Body of pancreas (tissue), 4 donors: ENCODE data around the gene CASTOR1. TPM values are rescaled to one million over a fixed set of nuclear protein-coding genes. Genes with fewer than 3 reads are reported as not detected.

Experiments used
- ATAC-seq: fragments of 150-250 bp; one replicate; pipeline ENCODE4 v1.9.1; 2016
- DNase-seq, 4 donors: peaks; one replicate each; pipeline ENCODE4 v3.0.0-alpha.2; 2019
- H3K27ac ChIP-seq, 4 donors: fragments of 200-600 bp; sonication (generic); 1 replicate in 3 of 4; 2 replicates in 1 of 4; pipeline versions ENCODE4 v1.5.1 to v1.6.1; 2016 to 2019; ENCODE audit warnings: mild to moderate bottlenecking in 1 of 4, mixed read lengths in 1 of 4, moderate library complexity in 1 of 4
- H3K27me3 ChIP-seq, 2 donors: fragments of 200-600 bp; sonication (generic); one replicate each; pipeline ENCODE4 v1.6.0; 2016; ENCODE audit warnings: mild to moderate bottlenecking in 1 of 2
- H3K36me3 ChIP-seq, 2 donors: fragments of 200-600 bp; sonication (generic); replicated peaks in 1 of 2; 2 replicates each; pipeline ENCODE4 v1.5.1; 2016; ENCODE audit warnings: low read depth in 2 of 2; ENCODE audit not compliant: insufficient read depth in 1 of 2
- H3K4me1 ChIP-seq: fragments of 200-600 bp; sonication (generic); one replicate; pipeline ENCODE4 v1.6.0; 2016
- H3K4me3 ChIP-seq, 2 donors: fragments of 200-600 bp; sonication (generic); 1 replicate in 1 of 2; 2 replicates in 1 of 2; pipeline ENCODE4 v1.5.1; 2016 to 2019
- H3K9me3 ChIP-seq, 3 donors: fragments of 200-600 bp; sonication (generic); 1 replicate in 2 of 3; 2 replicates in 1 of 3; pipeline ENCODE4 v1.5.1; 2016
- POLR2A ChIP-seq, 3 donors: fragments of 450-650 bp; IDR thresholded peaks; one replicate each; pipeline ENCODE4 v1.6.1; 2016; ENCODE audit warnings: antibody characterized with exemption in 3 of 3, mild to moderate bottlenecking in 2 of 3
- WGBS, 2 donors: methylation state at CpG; one replicate each; pipeline ENCODE4 v1.1.5; 2017; 5-methylcytosine and 5-hydroxymethylcytosine counted together
- intact Hi-C: fragments of 100-400 bp; cut with DNase I; formaldehyde crosslinking; loops from one replicate; pipeline ENCODE4 v1.15.1; 2023
- total RNA-seq, 2 donors: library from RNA; depleted of rRNA; stranded (reverse); fragments of >200 nt; gene quantifications; one replicate each; pipeline ENCODE4 v1.1.0, GENCODE V29; 2016
- TF ChIP-seq, protein P1 (sequence below), 7 experiments: fragments of 450-650 bp in 4 of 7; fragments of 200-600 bp in 3 of 7; sonication (generic) in 3 of 7; IDR thresholded peaks; one replicate each; pipeline ENCODE4 v1.5.1; 2016 to 2019; ENCODE audit warnings: antibody characterized with exemption in 7 of 7

The CASTOR1 gene
- total RNA-seq, 2 donors from 2014 or later: 4.2 to 21.4 TPM

DNA sequence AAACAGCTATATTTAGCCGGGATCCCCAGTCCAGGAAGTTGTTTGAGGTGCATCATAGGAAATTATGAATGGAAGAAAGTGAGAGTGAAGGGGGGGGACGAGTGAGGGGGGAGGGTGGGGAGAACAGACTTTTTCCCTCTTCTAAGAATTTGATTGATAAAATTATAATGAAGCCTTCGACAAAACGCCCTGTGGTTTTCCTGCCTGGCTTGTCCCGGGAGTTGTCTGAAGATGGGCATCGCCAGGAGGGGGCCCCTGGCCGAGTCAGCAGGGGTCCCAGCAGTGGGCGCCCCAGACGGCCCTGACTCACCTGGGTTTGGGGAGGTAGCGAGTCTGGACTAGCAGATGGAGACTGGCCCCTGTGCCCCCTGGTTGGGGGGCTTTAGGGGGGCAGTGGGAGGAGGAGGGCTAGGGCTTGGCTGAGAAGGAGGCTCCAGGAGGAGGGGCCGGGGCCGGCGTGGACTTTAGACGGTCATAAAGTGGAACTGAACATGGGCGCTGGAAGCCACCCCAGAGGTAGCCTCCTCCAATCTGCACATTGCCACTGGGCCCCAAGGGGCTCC is 42.4 kb downstream of the CASTOR1 start:
- H3K27ac ChIP-seq: peak overlapping the region in 2 of 4 donors; percentile 8 to 20
- 18 to 19% methylated on average over 14 to 15 of the region's 15 CpGs for WGBS, 2 donors

DNA sequence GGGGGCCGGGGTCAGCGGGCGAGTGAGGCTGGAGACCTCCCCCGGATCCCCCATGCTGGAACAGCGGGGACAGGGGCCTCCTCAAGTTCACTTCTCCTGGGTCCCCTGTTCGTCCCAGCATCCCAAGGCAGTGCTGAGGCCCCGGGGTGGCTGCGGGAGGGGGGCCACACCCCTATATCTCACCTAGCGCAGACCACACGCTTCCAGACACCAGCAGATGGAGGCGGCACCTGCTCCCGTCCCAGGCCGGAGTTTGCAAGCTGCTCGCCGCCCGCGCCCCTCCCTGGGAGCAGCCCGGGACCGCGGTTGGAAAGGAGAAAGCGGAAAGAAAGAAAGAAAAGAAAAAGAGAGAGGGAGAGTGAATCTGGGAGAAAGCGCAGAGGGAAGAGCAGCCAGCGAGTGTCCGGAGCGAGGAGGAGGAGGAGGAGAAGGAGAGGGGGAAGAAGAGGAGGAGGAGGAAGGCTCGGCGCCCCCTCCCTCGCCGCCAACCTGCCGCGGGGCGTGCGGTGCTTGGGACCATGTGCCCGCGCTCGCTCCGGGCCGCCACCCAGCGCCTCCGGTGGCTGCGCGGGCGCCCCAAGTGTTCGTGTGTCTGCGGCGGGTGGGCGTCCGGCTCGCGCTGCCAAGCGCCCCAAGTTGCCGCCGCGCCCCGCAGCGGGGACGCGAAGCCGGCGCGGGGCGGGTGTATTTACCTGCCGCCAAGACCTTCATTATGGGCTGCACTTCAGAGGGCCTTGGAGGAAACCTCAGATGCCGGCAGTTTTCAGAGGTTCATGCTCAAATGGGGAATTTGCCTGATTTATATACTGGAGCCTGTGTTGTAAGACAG is 43.1 kb downstream of the CASTOR1 start, which contains the start of gene LIF:
LIF (minus strand) TSS at position 775 of the 829 bp plus-strand sequence; CDS start at position 711, 64 bp downstream.
- intact Hi-C loops: no loop called here
- Histone ChIP-seq H3K27ac (peak within 1 kb of the TSS in 3 of 4 donors; percentile 8 to 44 (median 20)), H3K4me1 (peaks cover 22% of the 10 kb centered on the region), H3K36me3 (no peaks in the 10 kb centered on the region), H3K27me3 (peaks cover 0 to 12% of the 10 kb centered on the region in 2 donors), H3K9me3 (no peaks in the 10 kb centered on the region), H3K4me3 (peak within 1 kb of the TSS in 1 of 2 donors; percentile 17)
- TF ChIP-seq, protein P1, sequence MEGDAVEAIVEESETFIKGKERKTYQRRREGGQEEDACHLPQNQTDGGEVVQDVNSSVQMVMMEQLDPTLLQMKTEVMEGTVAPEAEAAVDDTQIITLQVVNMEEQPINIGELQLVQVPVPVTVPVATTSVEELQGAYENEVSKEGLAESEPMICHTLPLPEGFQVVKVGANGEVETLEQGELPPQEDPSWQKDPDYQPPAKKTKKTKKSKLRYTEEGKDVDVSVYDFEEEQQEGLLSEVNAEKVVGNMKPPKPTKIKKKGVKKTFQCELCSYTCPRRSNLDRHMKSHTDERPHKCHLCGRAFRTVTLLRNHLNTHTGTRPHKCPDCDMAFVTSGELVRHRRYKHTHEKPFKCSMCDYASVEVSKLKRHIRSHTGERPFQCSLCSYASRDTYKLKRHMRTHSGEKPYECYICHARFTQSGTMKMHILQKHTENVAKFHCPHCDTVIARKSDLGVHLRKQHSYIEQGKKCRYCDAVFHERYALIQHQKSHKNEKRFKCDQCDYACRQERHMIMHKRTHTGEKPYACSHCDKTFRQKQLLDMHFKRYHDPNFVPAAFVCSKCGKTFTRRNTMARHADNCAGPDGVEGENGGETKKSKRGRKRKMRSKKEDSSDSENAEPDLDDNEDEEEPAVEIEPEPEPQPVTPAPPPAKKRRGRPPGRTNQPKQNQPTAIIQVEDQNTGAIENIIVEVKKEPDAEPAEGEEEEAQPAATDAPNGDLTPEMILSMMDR (IDR thresholded peaks at IDR 0.05): peak in 2 of 7 experiments; percentile 15 to 29
- TF ChIP-seq POLR2A (IDR thresholded peaks at IDR 0.05): no peak
- ATAC-seq: peak; percentile 36
- DNase-seq: peak in 1 of 4 donors; percentile 38
- 2 to 3% methylated on average over 41 to 59 of the region's 64 CpGs for WGBS, 2 donors

More for the DNA sequence above, 42.4 kb downstream of the CASTOR1 start:
- H3K4me3 ChIP-seq: no peak overlapping the region
- peaks cover 0 to 12% of the 10 kb centered on the region in 2 donors for H3K27me3 ChIP-seq
- TF ChIP-seq, protein P1 (IDR thresholded peaks at IDR 0.05): no peak
- TF ChIP-seq POLR2A (IDR thresholded peaks at IDR 0.05): no peak
- DNase-seq (no peak), ATAC-seq (no peak)
- no peaks in the 10 kb centered on the region for H3K36me3 ChIP-seq
- no peaks in the 10 kb centered on the region for H3K9me3 ChIP-seq
- intact Hi-C loops: no loop called here
- H3K4me1 ChIP-seq: peaks cover 22% of the 10 kb centered on the region

- no peak for TF ChIP-seq POLR2A (IDR thresholded peaks at IDR 0.05)
- TF ChIP-seq, protein P1 (IDR thresholded peaks at IDR 0.05): no peak
- Histone ChIP-seq H3K27ac (no peak overlapping the region), H3K36me3 (no peaks in the 10 kb centered on the region), H3K27me3 (peaks cover 0 to 12% of the 10 kb centered on the region in 2 donors), H3K9me3 (no peaks in the 10 kb centered on the region), H3K4me1 (peaks cover 22% of the 10 kb centered on the region), H3K4me3 (no peak overlapping the region)
- peak; percentile 17 for ATAC-seq
- WGBS, 2 donors: 59 to 62% methylated on average over 11 to 15 of the region's 15 CpGs
- intact Hi-C loops: no loop called here
- DNase-seq: no peak
These were observed 43.9 kb downstream of the CASTOR1 start for GRCh38 chr22:30245181-30245984.

DNA sequence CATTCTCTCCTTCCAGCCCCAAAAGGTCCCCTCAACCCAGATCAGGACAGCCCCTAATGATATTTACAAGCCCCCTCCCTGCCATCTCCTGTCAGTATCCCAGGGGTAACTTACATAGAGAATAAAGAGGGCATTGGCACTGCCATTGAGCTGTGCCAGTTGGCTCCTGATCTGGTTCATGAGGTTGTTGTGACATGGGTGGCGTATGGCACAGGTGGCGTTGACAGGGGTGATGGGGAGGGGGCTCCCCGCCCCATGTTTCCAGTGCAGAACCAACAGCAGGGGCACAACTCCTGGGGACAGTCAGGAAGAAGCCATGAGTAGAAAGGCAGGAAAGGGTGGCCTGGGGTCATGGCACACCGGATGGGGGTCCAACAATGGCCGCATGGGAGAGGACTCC is 44.7 kb downstream of the CASTOR1 start:
- no peaks in the 10 kb centered on the region for H3K9me3 ChIP-seq
- no peak overlapping the region for H3K4me3 ChIP-seq
- H3K27me3 ChIP-seq: peaks cover 0 to 12% of the 10 kb centered on the region in 2 donors
- no peaks in the 10 kb centered on the region for H3K36me3 ChIP-seq
- peaks cover 22% of the 10 kb centered on the region for H3K4me1 ChIP-seq
- intact Hi-C loops: no loop called here
- WGBS, 2 donors: 79 to 84% methylated on average over 5 of the region's 5 CpGs
- TF ChIP-seq, protein P1 (IDR thresholded peaks at IDR 0.05): no peak
- TF ChIP-seq POLR2A (IDR thresholded peaks at IDR 0.05): no peak
- H3K27ac ChIP-seq: no peak overlapping the region
- ATAC-seq (no peak), DNase-seq (no peak)
